DLD1 (cell line): Measurements from ENCODE around the gene CAPRIN2.

Source experiments
- in situ Hi-C: cut with HindIII; loops from 2 replicates; pipeline ENCODE4 v1.10.0; 2017; ENCODE audit warnings: low sequenced_read_pairs

The CAPRIN2 gene

DNA sequence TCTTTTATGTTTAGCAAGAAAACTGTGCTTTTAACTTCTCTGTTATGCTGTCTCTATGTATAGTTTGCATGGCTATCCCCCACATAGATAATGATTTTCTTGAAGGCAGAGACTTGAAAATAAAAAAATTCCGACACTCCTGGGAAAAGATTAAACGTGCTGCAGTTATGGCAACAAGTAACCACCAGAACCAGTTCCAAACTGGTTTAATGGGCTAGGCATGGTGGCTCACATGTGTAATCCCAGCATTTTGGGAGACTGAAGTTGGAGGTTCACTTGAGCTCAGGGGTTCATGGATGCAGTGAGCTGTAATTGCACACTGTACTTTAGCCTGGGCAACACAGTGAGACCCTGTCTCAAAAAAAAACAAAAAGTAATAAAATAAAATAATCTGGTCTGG lies 15.1 kb upstream of the CAPRIN2 start:
- in situ Hi-C loops, result no loop called here

GRCh38 chr12:30764251-30764650 lies 9.5 kb upstream of the CAPRIN2 start:
- in situ Hi-C loops, result no loop called here

- in situ Hi-C loops, result no loop called here
Observed at GRCh38 chr12:30763053-30763452, 8.3 kb upstream of the CAPRIN2 start.

- in situ Hi-C loops, result no loop called here
Observed at GRCh38 chr12:30761730-30762129, 7.0 kb upstream of the CAPRIN2 start.

- in situ Hi-C loops, result no loop called here
Observed at GRCh38 chr12:30757316-30757715, 2.6 kb upstream of the CAPRIN2 start.

- in situ Hi-C loops, result no loop called here
Observed at GRCh38 chr12:30756074-30756473, 1.3 kb upstream of the CAPRIN2 start.

DNA sequence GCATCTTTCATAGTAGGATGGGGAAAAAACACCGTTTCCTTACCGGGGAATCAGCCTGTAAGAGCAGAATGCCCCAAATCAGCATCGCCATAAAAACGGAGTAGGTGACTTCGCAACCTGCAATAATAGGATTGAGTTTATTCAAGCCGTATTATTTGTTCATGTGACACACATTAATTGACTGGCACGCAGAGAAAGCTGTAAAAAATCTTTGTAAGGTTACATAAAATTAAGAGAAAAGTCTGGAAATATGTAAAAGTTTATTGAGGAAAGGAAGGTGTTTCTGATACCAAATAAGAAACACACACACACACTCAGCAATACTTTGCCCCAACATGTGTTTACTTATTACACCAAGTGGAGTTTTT lies 628 bp upstream of the CAPRIN2 start:
- in situ Hi-C loops, result no loop called here

- in situ Hi-C loops, result no loop called here
Observed at GRCh38 chr12:30754383-30754749, 385 bp downstream of the CAPRIN2 start.

DNA sequence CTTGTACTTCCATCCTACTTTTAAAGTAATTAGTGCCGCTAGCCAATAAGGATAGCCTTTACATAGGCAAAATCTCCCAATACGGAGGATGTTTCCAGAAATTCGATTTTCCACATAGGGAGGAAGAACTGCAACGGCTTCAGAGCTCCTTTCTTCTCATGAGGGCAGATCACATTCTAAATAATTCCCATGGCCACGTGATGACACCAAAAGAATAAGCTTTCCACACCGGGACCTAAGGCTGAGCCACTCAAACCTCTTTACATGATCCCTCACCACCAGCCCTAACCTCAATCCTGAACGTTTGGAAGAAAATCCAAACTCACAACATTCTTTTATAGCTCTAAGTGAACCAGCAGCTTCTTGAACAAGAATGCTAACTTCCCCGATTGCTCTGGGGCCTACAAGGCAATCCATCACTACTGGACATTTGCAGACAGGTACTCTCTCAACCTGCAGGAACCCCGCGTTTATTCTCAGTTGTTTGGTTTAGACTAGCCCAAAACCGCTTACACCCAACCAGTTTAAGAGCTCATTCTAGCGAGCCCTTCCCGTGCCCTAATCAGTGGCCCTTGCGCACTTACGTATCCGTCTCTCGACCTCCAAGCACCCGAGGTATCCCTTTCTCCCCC lies 884 bp downstream of the CAPRIN2 start:
- in situ Hi-C loops, result no loop called here

- in situ Hi-C loops, result no loop called here
Observed at GRCh38 chr12:30753233-30753632, 1.5 kb downstream of the CAPRIN2 start.

GRCh38 chr12:30752255-30752654 lies 2.5 kb downstream of the CAPRIN2 start:
- in situ Hi-C loops, result no loop called here

GRCh38 chr12:30748147-30748546 lies 6.6 kb downstream of the CAPRIN2 start:
- in situ Hi-C loops, result no loop called here

DNA sequence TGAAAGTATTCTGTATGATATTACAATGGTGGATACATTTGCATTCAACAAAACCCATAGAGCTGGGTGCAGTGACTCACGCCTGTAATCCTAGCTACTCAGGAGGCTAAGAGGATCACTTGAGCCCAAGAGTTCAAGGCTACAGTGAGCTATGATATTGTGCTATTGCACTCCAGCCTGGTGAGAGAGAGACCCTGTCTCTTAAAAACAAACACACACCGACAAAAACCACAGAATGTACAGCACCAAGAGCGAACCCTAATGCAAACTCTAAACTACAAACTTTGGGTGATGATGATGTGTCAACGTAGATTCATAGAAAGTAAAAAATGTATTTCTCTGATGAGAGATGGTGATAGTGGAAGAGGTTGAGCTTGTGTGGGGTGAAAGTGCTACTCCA lies 8.6 kb downstream of the CAPRIN2 start:
- in situ Hi-C loops, result no loop called here

GRCh38 chr12:30744321-30744720 lies 10.4 kb downstream of the CAPRIN2 start:
- in situ Hi-C loops, result no loop called here

DNA sequence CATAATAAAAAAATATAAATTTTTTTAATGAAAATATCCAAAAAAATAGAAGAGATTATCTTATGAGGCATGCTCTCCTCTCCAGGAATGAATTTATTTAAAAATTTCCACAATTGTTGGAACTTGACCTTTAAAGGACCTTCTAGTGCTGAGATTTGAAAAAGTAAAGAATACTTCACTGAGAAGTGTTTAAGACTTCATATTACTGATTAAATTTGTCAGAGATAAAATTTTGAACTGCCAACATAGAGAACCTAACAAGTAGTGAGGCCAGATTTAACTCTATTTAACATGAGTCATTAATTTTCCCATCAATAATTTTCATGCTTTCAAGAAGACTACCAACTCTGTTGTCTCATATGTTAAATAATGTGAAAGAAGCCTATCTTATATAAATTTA lies 14.5 kb downstream of the CAPRIN2 start:
- in situ Hi-C loops, result no loop called here

GRCh38 chr12:30739020-30739419 lies 15.7 kb downstream of the CAPRIN2 start:
- in situ Hi-C loops, result no loop called here

DNA sequence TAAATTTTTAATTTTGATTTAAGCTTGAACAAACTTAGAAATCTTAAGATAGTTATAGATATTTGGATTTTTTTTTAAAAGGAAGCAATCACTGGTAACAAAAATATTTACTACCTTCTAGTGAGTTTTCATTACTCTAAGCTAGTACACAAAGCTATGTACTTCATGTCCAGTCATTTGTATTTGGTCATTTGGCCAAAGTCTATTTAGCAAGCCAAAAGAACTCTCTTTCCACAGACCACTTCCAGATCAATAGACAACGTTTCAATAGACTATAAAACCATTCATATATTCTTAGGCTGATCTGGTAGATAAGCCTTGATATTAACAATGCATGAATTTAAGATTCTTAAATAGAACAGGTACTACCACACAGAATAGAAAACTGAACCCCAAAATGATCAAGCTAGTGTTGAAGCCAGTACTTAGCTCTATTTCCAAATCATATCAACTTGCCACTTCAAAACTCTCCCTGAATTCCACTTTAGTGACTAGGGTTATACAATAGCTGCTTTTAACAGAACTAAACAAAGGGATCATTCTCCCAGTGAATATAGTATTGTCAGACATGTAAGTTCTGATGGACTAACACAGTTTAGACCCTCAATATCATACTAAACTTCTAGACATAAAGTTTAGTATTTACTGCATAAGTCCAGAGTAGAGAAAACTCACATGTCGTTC lies 21.7 kb downstream of the CAPRIN2 start:
- in situ Hi-C loops, result no loop called here

DNA sequence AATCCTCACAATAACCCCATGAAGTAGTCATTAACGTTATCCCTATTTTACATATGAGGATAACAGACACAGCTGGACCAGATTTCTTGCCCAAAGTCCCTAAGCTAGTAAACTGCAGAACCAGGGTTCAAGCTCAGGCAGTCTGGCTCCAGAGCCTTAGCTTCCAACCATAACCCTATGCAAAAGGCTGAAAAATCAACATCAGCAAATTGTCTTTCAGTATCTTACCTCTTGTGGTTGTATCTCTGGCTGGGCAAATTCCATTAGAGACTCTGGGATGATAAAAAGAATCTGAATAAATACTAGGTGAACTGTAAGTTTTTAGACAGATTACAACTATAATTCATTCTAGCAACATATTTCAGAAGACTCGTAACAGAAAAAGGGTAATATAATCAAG lies 24.7 kb downstream of the CAPRIN2 start:
- in situ Hi-C loops, result no loop called here

- in situ Hi-C loops, result no loop called here
Observed at GRCh38 chr12:30729547-30729946, 25.2 kb downstream of the CAPRIN2 start.

DNA sequence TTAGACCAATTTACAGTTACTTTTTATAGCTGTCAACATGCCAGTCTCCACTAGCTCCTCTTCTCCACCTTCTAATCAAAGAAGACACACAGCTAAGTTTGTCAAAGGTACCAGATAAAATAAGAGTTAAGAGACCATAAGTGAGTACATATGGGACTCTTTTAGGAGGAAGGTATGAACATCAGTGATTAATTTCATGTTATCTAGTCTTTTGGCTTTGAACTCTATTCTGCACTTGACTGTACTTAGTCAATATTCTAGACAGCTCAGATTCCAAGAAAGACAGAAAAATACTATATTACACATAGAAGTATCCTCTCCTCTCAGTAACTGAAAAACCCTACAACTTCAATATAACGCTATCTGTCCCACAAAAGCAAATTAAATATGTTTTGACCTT lies 28.1 kb downstream of the CAPRIN2 start:
- in situ Hi-C loops, result no loop called here

DNA sequence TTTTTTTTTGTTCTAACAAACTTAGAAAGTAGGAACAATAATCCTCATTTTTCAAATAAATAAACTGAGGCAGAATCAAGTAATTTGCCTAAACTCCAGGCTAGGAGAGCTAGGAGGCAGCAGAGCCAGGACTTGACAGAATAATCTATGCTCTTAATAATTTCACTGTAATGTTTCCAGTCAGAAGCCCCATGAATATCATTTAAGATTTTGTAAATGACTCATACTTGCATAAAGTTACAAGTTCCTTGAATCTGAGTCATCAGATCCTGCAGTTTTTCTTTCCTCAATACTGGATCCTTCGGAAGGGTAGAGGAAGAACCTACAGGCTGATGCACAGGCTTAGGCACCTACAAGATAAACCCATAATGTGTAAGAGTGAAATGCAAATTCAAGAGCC lies 29.0 kb downstream of the CAPRIN2 start:
- in situ Hi-C loops, result no loop called here

DNA sequence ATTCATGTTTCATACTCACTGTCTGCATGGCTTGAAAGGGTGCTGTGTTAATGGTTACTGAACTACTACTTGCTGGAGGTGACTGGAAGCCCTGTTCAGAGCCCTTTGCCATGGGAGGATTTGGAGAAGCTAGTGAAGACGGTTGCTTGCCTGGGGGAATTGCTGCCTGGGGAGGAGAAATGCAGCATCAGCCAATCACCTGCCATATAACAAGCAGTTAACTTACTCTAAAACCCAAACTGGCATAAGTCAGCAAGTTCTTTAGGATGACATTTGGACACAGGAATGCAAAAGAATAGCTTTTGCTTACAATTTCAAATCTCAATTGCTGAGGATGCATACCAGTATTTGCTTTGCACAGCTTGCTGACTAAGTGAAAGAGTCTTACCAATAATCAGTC lies 35.7 kb downstream of the CAPRIN2 start:
- in situ Hi-C loops, result no loop called here
